Stomach smooth muscle (tissue), 2 donors: Measurements from ENCODE around the gene NRXN3.

Experiments
- H3K27ac ChIP-seq: one replicate; pipeline ENCODE4 v1.7.0; 2013; ENCODE audit warnings: mild to moderate bottlenecking, low read length, inconsistent platforms
- H3K27me3 ChIP-seq, 2 donors: one replicate each; pipeline ENCODE4 v1.7.0; 2013; ENCODE audit warnings: low read length in 2 of 2; ENCODE audit not compliant: insufficient read depth in 2 of 2, control insufficient read depth in 1 of 2
- H3K36me3 ChIP-seq, 2 donors: one replicate each; pipeline ENCODE4 v1.7.0; 2013; ENCODE audit warnings: low read length in 2 of 2; ENCODE audit not compliant: control insufficient read depth in 2 of 2, insufficient read depth in 2 of 2
- H3K4me1 ChIP-seq: one replicate; pipeline ENCODE4 v1.7.0; 2013; ENCODE audit warnings: low read length; ENCODE audit not compliant: control insufficient read depth, insufficient read depth
- H3K4me3 ChIP-seq, 2 donors: one replicate each; pipeline ENCODE4 v1.7.0; 2013; ENCODE audit warnings: low read length in 2 of 2
- H3K9ac ChIP-seq, 2 donors: one replicate each; pipeline ENCODE4 v1.7.0; 2013; ENCODE audit warnings: low read length in 2 of 2, mild to moderate bottlenecking in 1 of 2
- H3K9me3 ChIP-seq, 2 donors: one replicate each; pipeline ENCODE4 v1.7.0; 2013; ENCODE audit warnings: low read length in 2 of 2; ENCODE audit not compliant: control insufficient read depth in 2 of 2
- donor health status: healthy.
- donor health status: Pancreatic carcinoma.

Gene NRXN3

DNA sequence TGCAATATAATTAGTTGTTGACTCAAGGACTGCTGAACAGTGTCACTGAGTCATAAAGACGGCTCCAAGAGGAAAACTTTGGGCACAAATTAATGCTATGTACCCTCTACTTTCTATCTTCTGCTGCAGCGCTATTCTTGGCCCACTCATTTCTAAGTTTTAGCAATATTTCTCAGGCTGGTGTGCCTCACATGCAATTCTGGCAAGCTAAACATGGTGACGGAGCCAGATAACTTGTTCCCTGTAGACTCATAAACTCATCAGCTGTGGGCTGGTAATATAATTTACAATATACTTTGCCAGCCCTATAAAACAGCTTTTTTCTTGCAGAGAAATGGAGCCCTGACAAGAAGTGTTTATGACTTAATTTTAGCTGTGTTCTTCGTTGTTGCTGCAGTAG is 615.1 kb downstream of the NRXN3 start:
- no peak overlapping the region for H3K27ac ChIP-seq
- no peaks in the 10 kb centered on the region for H3K36me3 ChIP-seq
- no peak overlapping the region for H3K4me3 ChIP-seq
- H3K27me3 ChIP-seq, result no peaks in the 10 kb centered on the region
- H3K9me3 ChIP-seq, result no peaks in the 10 kb centered on the region
- H3K9ac ChIP-seq, result no peak overlapping the region
- H3K4me1 ChIP-seq, result no peaks in the 10 kb centered on the region

GRCh38 chr14:78788467-78789360 is 618.5 kb downstream of the NRXN3 start:
- no peaks in the 10 kb centered on the region for H3K36me3 ChIP-seq
- H3K27me3 ChIP-seq, result no peaks in the 10 kb centered on the region
- no peak overlapping the region for H3K27ac ChIP-seq
- H3K4me3 ChIP-seq, result no peak overlapping the region
- no peak overlapping the region for H3K9ac ChIP-seq
- H3K4me1 ChIP-seq, result no peaks in the 10 kb centered on the region
- no peaks in the 10 kb centered on the region for H3K9me3 ChIP-seq

- H3K9me3 ChIP-seq, result no peaks in the 10 kb centered on the region
- H3K27me3 ChIP-seq, result no peaks in the 10 kb centered on the region
- H3K36me3 ChIP-seq, result no peaks in the 10 kb centered on the region
- H3K4me3 ChIP-seq, result no peak overlapping the region
- H3K27ac ChIP-seq, result no peak overlapping the region
- H3K4me1 ChIP-seq, result no peaks in the 10 kb centered on the region
- H3K9ac ChIP-seq, result no peak overlapping the region
These were observed 620.1 kb downstream of the NRXN3 start for GRCh38 chr14:78790271-78790670.

- H3K36me3 ChIP-seq, result no peaks in the 10 kb centered on the region
- no peaks in the 10 kb centered on the region for H3K9me3 ChIP-seq
- H3K4me3 ChIP-seq, result no peak overlapping the region
- no peak overlapping the region for H3K27ac ChIP-seq
- H3K27me3 ChIP-seq, result no peaks in the 10 kb centered on the region
- H3K9ac ChIP-seq, result no peak overlapping the region
- no peaks in the 10 kb centered on the region for H3K4me1 ChIP-seq
These were observed 628.6 kb downstream of the NRXN3 start for GRCh38 chr14:78798757-78799156.

DNA sequence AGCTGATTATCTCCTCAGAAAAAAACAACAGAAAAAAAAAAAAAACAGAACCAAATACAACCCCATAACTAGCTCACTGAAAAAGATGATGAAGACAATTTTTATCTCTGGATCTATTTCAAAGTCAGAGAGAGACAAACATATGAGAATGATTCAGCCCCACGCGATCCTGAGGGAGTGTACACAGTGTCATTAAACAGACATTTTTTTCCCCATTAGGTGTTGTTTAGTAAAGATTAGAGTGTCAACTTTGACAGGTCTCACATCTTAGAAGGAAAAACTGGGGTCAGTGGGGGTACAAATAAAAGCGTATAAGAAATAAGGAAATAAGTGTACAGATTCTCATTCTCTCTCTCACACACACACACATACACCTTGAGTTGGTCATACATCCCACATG is 635.4 kb downstream of the NRXN3 start:
- Histone ChIP-seq H3K4me3 (no peak overlapping the region), H3K9ac (no peak overlapping the region), H3K4me1 (no peaks in the 10 kb centered on the region), H3K27me3 (no peaks in the 10 kb centered on the region), H3K9me3 (no peaks in the 10 kb centered on the region), H3K36me3 (no peaks in the 10 kb centered on the region), H3K27ac (no peak overlapping the region)

GRCh38 chr14:78823035-78823434 is 652.9 kb downstream of the NRXN3 start:
- Histone ChIP-seq H3K36me3 (no peaks in the 10 kb centered on the region), H3K27ac (no peak overlapping the region), H3K27me3 (no peaks in the 10 kb centered on the region), H3K9me3 (no peaks in the 10 kb centered on the region), H3K9ac (no peak overlapping the region), H3K4me3 (no peak overlapping the region), H3K4me1 (no peaks in the 10 kb centered on the region)

GRCh38 chr14:78823516-78823915 is 653.3 kb downstream of the NRXN3 start:
- Histone ChIP-seq H3K4me1 (no peaks in the 10 kb centered on the region), H3K9me3 (no peaks in the 10 kb centered on the region), H3K36me3 (no peaks in the 10 kb centered on the region), H3K9ac (no peak overlapping the region), H3K27ac (no peak overlapping the region), H3K4me3 (no peak overlapping the region), H3K27me3 (no peaks in the 10 kb centered on the region)

GRCh38 chr14:78829274-78829673 is 659.1 kb downstream of the NRXN3 start:
- Histone ChIP-seq H3K9ac (no peak overlapping the region), H3K4me1 (no peaks in the 10 kb centered on the region), H3K27ac (no peak overlapping the region), H3K4me3 (no peak overlapping the region), H3K27me3 (peaks cover 0 to 7% of the 10 kb centered on the region in 2 donors), H3K36me3 (no peaks in the 10 kb centered on the region), H3K9me3 (no peaks in the 10 kb centered on the region)

DNA sequence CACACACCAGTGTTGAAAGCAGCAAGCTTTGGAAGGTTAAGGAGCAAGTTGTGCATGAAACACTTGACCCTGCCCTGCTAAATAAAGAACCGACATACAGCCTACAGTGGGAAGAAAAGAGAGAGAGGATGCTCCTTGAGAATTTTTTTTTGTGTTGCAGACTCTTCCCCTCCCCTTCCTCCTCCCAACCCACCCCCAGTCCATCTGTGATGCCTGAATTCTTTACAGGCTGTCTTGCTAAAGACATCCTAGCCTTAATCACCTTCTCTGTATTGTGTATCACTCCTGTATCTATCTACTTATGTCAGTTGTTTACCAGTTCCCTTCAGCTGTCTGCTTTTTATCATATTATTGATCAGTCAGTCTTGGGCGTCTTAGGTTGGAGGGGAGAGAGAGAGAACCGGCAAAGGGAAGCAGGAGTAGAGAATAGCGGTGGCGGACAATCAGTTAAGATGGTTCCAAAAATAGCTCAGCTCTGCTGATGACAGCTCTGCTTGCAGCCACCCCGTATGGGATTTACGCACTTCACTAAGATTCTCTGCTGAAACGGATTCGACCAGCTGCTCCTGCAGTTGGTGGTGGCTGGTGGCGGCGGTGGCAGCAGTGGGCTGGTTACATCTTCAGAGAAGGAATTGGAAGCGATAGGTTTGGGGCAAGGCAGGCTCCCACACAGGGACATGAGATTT is 664.7 kb downstream of the NRXN3 start:
- Histone ChIP-seq H3K27ac (no peak overlapping the region), H3K4me1 (no peaks in the 10 kb centered on the region), H3K27me3 (peaks cover 0 to 12% of the 10 kb centered on the region in 2 donors), H3K9me3 (no peaks in the 10 kb centered on the region), H3K9ac (no peak overlapping the region), H3K36me3 (no peaks in the 10 kb centered on the region), H3K4me3 (no peak overlapping the region)

DNA sequence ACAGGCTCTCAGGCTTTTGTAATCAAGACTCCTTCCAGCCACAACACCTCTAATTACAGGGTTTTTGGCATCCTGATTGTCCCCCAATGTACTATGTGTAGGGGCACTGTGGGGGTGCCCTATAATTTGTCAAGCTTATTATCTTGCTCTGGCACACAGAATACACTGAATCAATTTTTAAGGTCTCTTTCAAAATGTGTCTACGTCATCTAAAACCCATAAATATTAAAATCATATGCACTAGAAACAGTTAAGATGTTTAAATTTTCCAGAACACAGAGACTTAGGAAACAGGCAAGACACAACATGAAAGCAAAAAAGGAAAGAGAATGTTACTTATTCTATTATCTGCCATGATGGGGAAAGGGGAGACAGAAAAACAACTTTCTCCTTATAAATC is 665.7 kb downstream of the NRXN3 start:
- Histone ChIP-seq H3K4me1 (no peaks in the 10 kb centered on the region), H3K27ac (no peak overlapping the region), H3K9ac (no peak overlapping the region), H3K27me3 (peaks cover 0 to 12% of the 10 kb centered on the region in 2 donors), H3K9me3 (no peaks in the 10 kb centered on the region), H3K4me3 (no peak overlapping the region), H3K36me3 (no peaks in the 10 kb centered on the region)

DNA sequence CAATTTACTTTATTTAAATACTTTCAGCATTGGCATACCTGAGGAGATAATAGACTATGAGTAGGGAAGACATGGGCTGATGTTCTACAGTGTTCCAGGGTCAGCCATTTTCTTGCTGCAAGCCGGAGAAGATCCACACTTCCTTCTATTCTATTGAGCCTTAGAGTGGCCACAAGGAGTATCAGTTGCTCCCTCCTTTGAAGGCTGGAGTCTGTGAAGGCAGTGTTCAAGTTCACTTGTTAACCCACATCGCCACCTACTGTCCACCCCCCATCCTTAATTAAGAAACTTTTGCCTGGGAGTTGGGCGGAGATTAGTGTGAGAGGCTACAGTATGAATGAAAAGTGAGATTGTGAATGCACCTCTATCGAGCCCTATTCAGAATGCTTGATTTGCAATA is 666.6 kb downstream of the NRXN3 start:
- no peak overlapping the region for H3K27ac ChIP-seq
- H3K27me3 ChIP-seq, result peaks cover 0 to 12% of the 10 kb centered on the region in 2 donors
- no peaks in the 10 kb centered on the region for H3K4me1 ChIP-seq

More for the DNA sequence above, 666.6 kb downstream of the NRXN3 start:
- Histone ChIP-seq H3K4me3 (no peak overlapping the region), H3K36me3 (no peaks in the 10 kb centered on the region), H3K9me3 (no peaks in the 10 kb centered on the region), H3K9ac (no peak overlapping the region)
